ENCODE measurements around the gene SLC2A13.
"Not testable (repeated sequence)": the region's sequence is repeated elsewhere in the genome, so short reads cannot be mapped to it uniquely, and the experiment has no call there.

Gene SLC2A13

GRCh38 chr12:39812456-39812855, 293.4 kb downstream of the SLC2A13 start:
- DNase-seq (ENCODE audit: low read depth in 2 of 2), result not testable (repeated sequence)

GRCh38 chr12:39807043-39807442, 298.8 kb downstream of the SLC2A13 start:
- no peak for DNase-seq (ENCODE audit: low read depth in 2 of 2)

- no peak for DNase-seq (ENCODE audit: low read depth in 2 of 2)
Observed at GRCh38 chr12:39805651-39806050, 300.2 kb downstream of the SLC2A13 start.

- DNase-seq (ENCODE audit: low read depth in 2 of 2), result no peak
Observed at GRCh38 chr12:39804898-39805297, 301.0 kb downstream of the SLC2A13 start.

- no peak for DNase-seq (ENCODE audit: low read depth in 2 of 2)
Observed at GRCh38 chr12:39804479-39804878, 301.4 kb downstream of the SLC2A13 start.

- DNase-seq (ENCODE audit: low read depth in 2 of 2), result no peak
Observed at GRCh38 chr12:39803151-39803550, 302.7 kb downstream of the SLC2A13 start.

GRCh38 chr12:39798977-39799376, 306.9 kb downstream of the SLC2A13 start:
- DNase-seq (ENCODE audit: low read depth in 2 of 2), result no peak

- DNase-seq (ENCODE audit: low read depth in 2 of 2), result no peak
Observed at GRCh38 chr12:39798429-39798828, 307.5 kb downstream of the SLC2A13 start.

GRCh38 chr12:39795481-39795880, 310.4 kb downstream of the SLC2A13 start:
- no peak for DNase-seq (ENCODE audit: low read depth in 2 of 2)

GRCh38 chr12:39792938-39793337, 312.9 kb downstream of the SLC2A13 start:
- no peak for DNase-seq (ENCODE audit: low read depth in 2 of 2)

GRCh38 chr12:39788239-39788638, 317.6 kb downstream of the SLC2A13 start:
- no peak for DNase-seq (ENCODE audit: low read depth in 2 of 2)

GRCh38 chr12:39785814-39786213, 320.1 kb downstream of the SLC2A13 start:
- DNase-seq (ENCODE audit: low read depth in 2 of 2), result not testable (repeated sequence)

GRCh38 chr12:39782026-39782545, 323.8 kb downstream of the SLC2A13 start:
- DNase-seq (ENCODE audit: low read depth in 2 of 2), result no peak

GRCh38 chr12:39780913-39781446, 324.9 kb downstream of the SLC2A13 start:
- no peak for DNase-seq (ENCODE audit: low read depth in 2 of 2)

- DNase-seq (ENCODE audit: low read depth in 2 of 2), result no peak
Observed at GRCh38 chr12:39780411-39780912, 325.4 kb downstream of the SLC2A13 start.

GRCh38 chr12:39779768-39780340, 326.0 kb downstream of the SLC2A13 start:
- no peak for DNase-seq (ENCODE audit: low read depth in 2 of 2)

- no peak for DNase-seq (ENCODE audit: low read depth in 2 of 2)
Observed at GRCh38 chr12:39777465-39777864, 328.4 kb downstream of the SLC2A13 start.

- DNase-seq (ENCODE audit: low read depth in 2 of 2), result no peak
Observed at GRCh38 chr12:39773266-39773665, 332.6 kb downstream of the SLC2A13 start.

- DNase-seq (ENCODE audit: low read depth in 2 of 2), result no peak
Observed at GRCh38 chr12:39772821-39773259, 333.0 kb downstream of the SLC2A13 start.

- DNase-seq (ENCODE audit: low read depth in 2 of 2), result no peak
Observed at GRCh38 chr12:39771456-39771855, 334.4 kb downstream of the SLC2A13 start.

- DNase-seq (ENCODE audit: low read depth in 2 of 2), result no peak
Observed at GRCh38 chr12:39764944-39765560, 340.8 kb downstream of the SLC2A13 start.

GRCh38 chr12:39763890-39764169, 342.1 kb downstream of the SLC2A13 start:
- DNase-seq (ENCODE audit: low read depth in 2 of 2), result no peak
